ENCODE data around the gene BMPER.

The BMPER gene

DNA sequence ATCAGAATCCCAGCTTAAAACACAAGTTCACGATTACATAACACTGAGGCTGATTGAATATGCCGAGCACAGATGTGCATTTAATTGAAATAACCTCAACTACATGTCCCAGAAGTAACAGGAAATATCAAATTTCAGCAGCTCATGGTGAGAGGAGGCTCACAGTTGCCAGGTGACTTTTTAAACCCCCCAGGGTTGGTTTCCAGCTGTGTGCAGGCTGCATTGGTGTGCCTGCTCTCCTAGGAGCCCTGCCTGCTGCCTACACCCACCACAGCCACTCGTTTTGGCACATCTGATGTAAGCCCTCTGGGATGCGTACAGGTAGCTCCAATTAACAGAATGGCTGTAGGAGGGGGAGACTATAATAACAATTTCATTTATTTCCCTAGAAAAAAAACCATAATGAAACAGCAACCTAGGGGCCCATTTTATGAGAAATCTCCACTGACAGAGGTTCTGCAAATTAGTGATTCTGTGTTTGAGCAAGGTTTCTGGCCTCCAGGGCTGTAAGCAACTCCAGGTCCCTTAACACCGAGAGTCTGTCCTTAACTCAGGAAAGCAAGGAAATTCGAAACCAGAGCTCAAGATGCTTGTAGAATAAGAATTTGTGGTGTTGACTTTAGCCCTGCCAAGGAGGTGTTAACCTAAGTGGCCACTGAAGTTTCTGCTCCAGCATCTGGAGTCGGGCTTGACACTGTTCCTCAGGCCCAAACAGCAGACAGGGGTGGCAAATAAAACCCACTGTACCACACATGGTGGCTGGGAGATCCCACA is 161.9 kb downstream of the BMPER start:
- no peak for DNase-seq

DNA sequence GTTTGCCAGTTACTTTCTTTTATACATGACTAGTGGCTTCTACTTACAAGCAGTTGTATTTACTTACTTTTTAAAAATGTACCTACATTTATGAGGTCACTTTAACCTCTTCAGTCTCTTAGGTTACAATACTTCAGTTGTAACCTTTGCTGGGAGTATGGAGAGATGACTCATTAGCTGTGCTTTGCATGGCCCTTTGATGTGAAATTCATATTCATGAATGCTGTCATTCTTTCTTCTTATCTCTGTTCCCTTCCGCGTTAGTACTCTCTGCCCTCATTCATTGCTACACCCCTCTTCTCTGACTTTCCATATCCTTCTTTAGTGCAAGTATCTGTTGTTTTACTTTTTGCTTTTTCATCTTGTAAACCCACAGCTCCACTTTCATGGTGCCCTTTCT is 164.3 kb downstream of the BMPER start:
- no peak for DNase-seq

DNA sequence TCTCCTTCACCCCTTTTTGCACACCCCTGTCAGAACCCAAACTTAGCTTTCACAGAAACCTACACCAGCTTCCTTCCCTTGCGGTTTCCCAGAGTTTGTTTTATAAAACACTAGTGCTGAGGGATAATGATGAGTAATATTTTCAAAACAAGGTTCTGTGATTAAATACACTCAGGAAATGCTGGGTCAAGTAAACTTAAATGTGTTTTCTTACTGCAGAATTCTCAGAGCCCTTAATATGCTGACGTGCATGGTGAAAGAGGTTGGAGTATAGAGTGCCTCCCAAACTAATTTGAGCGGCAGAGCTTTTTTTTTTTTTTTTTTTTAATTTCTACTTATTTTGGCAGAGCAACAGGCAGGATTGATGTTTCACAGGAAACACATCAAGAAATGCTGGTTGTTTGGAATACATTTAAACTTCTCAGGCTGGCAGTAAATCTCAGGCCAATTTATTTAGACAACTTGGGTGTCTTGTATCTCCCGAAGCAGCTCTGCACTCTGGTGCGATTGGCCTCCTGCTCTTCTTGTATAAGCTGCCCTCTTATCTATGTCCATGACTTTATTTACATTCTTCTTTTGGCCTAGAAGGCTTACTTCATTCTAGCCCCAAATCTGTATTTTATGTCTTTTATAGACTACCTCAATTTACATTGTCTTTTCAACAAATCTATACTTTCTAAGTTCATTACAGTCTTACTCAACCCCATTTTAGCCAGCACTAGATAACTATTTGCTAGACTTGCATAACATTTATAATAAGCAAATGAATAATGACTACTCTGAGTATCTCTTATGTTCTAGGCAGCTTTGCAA is 165.4 kb downstream of the BMPER start:
- DNase-seq = no peak

- DNase-seq = no peak
Measured at GRCh38 chr7:34073676-34074075, 168.3 kb downstream of the BMPER start.

- no peak for DNase-seq
Measured at GRCh38 chr7:34074421-34074820, 169.1 kb downstream of the BMPER start.

- DNase-seq = no peak
Measured at GRCh38 chr7:34075523-34076370, 170.4 kb downstream of the BMPER start.

- DNase-seq = no peak
Measured at GRCh38 chr7:34077168-34077567, 171.8 kb downstream of the BMPER start.

DNA sequence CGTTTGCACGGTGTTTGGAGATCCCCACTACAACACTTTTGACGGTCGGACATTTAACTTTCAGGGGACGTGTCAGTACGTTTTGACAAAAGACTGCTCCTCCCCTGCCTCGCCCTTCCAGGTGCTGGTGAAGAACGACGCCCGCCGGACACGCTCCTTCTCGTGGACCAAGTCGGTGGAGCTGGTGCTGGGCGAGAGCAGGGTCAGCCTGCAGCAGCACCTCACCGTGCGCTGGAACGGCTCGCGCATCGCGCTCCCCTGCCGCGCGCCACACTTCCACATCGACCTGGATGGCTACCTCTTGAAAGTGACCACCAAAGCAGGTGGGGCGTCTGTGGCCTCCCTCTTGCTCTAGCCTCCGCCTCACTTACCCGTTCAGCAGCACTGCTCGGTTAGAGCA is 173.5 kb downstream of the BMPER start:
- no peak for DNase-seq

DNA sequence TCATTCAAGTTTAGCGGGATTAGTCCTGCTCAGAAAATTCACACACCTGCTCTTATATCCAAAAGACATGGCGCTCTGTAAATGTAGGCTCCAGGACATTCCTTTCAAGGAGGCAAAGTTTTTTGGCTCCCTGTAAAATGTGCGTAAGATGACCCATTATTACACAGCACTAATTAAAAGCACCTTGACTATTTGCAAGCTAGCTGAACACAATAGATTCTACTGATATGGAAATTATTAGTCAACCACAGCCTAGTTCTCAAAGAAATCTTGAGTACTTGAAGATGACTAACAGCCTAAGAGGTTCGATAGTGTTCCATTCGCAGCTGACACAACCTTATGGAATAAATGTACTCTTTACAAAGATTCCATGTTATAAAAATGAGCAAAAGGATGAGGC is 175.2 kb downstream of the BMPER start:
- no peak for DNase-seq

DNA sequence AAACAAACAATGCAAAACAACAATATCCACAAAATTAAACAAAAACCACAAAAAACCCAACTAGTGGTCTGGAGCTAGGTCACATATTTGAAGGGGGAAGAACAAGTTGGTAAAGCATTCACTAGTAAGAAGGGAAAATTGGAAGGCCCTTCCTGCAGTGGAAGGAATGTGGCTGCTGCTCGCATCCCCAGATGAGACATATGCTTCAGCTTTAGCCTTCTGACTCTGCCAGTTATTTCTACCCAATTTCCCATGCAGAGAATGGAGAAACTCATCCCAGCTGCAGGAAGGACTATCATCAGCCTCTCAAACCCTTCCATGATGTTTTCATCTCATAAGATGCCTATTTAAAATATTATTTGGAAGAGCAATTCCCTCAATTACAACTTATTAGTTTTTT is 176.6 kb downstream of the BMPER start:
- DNase-seq = no peak

DNA sequence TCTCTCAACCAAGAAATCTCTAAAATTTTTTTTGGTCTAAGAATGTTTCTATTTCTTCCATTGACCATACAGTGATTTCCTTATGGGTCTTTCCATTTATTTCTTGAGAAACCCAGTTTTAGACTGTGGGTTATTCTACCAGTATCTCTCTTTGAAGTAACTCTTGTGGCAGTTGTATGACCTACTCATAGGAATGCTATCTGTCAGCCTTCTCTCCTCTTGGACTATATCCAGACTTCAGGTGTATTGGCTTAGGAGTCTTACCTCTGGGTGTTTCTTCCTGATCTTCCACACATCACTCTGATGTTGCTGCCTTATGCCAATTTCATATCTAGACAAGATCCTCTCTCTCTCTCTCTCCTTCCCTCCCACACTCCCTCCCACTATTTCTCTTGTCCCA is 178.1 kb downstream of the BMPER start:
- DNase-seq = no peak

DNA sequence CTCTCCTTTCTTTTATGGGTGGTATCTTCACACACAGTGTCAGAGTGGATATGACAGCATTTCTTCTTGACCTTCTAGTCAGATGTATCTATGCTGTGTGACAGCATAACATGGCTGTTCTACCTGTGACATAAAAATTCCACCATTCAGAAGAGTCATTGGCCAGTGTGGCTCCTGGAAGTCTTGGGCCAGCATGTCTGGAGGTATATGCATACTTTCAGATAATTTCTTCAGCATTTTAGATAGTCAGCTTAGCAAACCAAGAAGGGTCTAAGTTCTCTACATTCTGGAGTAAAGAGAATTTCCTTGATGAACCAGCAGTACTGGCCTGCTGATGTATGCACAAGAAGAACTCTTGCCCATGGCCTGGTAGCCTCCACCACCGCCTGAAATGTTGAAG is 179.3 kb downstream of the BMPER start:
- DNase-seq = no peak

- no peak for DNase-seq
Measured at GRCh38 chr7:34086064-34086463, 180.7 kb downstream of the BMPER start.

DNA sequence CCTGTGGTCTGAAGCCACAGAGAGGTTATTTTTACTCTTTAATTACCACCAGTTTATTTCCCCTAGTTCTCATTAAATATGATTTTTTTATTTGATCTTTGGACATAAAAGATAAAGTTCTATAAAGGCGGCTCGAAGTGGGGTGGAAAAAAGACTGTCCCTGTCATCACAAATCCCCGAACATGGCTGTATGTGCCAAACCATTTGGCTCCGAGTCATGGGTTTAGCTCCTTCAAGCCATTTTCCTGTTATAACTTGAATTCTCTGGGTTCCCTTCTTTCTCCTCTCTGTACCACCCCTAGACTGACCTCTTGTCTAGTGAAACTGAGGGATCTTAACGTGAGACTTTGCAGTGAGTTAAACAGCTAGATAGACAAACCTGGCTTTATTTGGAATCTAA is 181.6 kb downstream of the BMPER start:
- no peak for DNase-seq

DNA sequence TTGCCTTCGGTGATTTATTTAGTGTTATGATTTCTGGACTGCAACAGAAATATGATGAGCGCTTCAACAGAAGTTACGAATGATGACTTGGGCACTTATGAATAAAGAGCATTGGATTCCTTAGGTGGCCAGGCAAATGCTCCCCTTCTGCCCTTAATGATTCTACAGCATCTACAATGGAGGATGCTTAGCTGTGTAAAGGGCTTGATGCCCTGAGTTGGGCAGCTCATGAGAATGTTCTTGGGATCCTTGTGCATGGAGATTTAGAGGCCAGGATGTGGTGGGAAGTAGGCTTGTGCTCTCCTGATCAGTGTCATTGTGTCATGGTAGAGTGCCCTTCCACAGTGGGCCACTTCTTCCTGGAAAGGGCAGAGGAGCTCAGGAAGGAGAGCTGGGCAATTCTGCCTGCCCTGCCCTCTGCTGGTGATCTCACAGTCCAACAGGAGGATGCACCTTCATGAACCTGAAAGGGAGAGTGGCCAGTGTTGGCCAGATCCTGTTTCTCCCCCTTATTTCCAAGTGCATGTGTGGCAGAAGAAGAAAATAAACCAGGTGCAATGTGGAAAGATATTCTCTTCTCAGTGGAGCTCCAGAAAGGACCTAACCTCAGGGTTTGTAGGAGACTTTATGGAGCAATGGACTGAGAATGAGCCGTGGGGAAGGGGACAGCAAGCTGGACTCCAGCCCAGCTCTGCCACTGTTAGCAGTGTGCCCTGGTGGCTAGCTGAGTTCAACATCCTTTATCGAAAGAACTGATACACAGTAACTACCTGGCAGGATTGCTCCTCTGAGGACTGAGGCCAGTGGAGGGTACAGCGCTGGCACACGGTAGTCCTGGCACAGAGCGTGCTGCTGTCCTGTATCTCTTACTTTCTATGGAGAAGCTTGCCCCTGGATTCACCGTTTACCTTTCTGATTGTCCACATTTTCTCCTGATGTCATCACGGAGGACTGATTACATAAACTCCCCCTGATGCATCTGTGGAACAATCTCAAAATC is 182.9 kb downstream of the BMPER start:
- DNase-seq = no peak

GRCh38 chr7:34090816-34091215 is 185.5 kb downstream of the BMPER start:
- peak; percentile 51 for DNase-seq

- no peak for DNase-seq
Measured at GRCh38 chr7:34091321-34091917, 186.1 kb downstream of the BMPER start.

GRCh38 chr7:34093276-34093675 is 187.9 kb downstream of the BMPER start:
- DNase-seq = no peak

- no peak for DNase-seq
Measured at GRCh38 chr7:34096198-34096651, 190.9 kb downstream of the BMPER start.

- no peak for DNase-seq
Measured at GRCh38 chr7:34096777-34097176, 191.4 kb downstream of the BMPER start.

DNA sequence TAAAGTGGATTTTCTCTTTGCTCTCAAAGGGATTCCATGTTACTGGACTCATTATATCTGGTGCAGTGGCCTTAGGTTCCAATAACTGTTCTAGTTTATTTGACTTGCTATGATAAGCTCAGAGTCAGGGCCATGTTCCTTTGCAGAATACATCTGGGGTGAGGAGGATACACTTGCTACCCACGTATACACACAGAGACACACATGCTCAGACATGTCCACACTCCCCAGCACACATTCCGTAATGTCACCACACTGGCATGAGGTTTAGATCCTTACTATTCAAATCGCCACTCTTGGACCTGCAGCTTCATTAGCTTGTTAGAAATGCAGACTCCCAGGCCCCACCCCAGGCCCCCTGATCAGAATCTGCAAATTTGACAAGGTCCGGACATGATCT is 195.3 kb downstream of the BMPER start:
- DNase-seq = no peak

DNA sequence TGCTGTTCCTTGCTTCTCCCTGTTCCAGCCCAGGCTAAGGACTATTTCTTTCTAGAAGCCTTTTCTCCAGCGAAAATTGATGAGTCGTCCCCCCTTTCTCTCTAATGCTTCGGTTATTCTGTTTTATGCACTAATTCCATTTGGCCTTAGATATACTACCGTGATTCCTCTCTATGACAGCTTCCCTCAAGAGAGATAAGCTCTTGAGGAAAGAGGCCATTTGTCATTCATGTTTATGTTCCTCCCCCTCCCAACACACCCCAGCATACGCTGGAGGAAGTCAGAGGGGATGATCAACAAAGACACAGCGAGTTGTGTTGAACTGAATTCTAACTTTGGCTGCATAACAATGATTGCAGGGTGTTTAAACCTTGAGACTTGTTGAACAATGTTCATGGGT is 198.8 kb downstream of the BMPER start:
- no peak for DNase-seq
